GM21619 (cell line): Measurements from ENCODE around the gene GOLPH3.

Source experiments
- ATAC-seq: cut with Tn5 transposase; IDR thresholded peaks from one replicate; pipeline ENCODE4 v1.9.1; 2021; ENCODE audit not compliant: unreplicated experiment

GOLPH3 gene

GRCh38 chr5:32076699-32077695, 97.1 kb downstream of the GOLPH3 start:
- no peak for ATAC-seq
